OCI-LY1 (cell line): Measurements from ENCODE around the gene CIZ1.

ENCODE experiments used
- H2AFZ ChIP-seq: fragments of 200-600 bp; sonication (generic), shearing (Covaris generic); 2 replicates; pipeline ENCODE4 v1.6.0; 2014; ENCODE audit warnings: antibody characterized with exemption, mild to moderate bottlenecking, low read length
- H3F3A ChIP-seq: fragments of 200-600 bp; sonication (generic), shearing (Covaris generic); 2 replicates; pipeline ENCODE4 v1.6.0; 2014; ENCODE audit warnings: mild to moderate bottlenecking, antibody characterized with exemption, low read length, moderate library complexity; ENCODE audit not compliant: insufficient read depth
- H3K27ac ChIP-seq: fragments of 200-600 bp; sonication (generic); 2 replicates; pipeline ENCODE4 v1.5.1; 2014; ENCODE audit warnings: low read length, mixed run types, mild to moderate bottlenecking, low read depth; ENCODE audit not compliant: poor library complexity, severe bottlenecking
- H3K27me3 ChIP-seq: fragments of 200-600 bp; sonication (generic); 2 replicates; pipeline ENCODE4 v1.6.0; 2014; ENCODE audit warnings: antibody characterized with exemption, mild to moderate bottlenecking, low read length, moderate library complexity; ENCODE audit not compliant: insufficient read depth
- H3K36me3 ChIP-seq: fragments of 200-600 bp; sonication (generic); 2 replicates; pipeline ENCODE4 v1.6.1; 2014; ENCODE audit warnings: mild to moderate bottlenecking, antibody characterized with exemption, low read length, moderate library complexity, mixed read lengths; ENCODE audit not compliant: insufficient read depth
- H3K4me1 ChIP-seq: fragments of 200-600 bp; sonication (generic); 2 replicates; pipeline ENCODE4 v1.5.1; 2014; ENCODE audit warnings: mild to moderate bottlenecking, low read length, moderate library complexity; ENCODE audit not compliant: insufficient read depth, severe bottlenecking
- H3K4me2 ChIP-seq: fragments of 200-600 bp; sonication (generic), shearing (Covaris generic); 2 replicates; pipeline ENCODE4 v1.6.1; 2014; ENCODE audit warnings: low read length
- H3K4me3 ChIP-seq: fragments of 200-600 bp; sonication (generic); 2 replicates; pipeline ENCODE4 v1.5.1; 2014; ENCODE audit warnings: low read length, low read depth, mild to moderate bottlenecking, mixed read lengths; ENCODE audit not compliant: poor library complexity, severe bottlenecking
- H3K79me2 ChIP-seq: fragments of 200-600 bp; shearing (Covaris generic); 2 replicates; pipeline ENCODE4 v1.6.1; 2016; ENCODE audit warnings: mixed run types, low read length, mixed read lengths; ENCODE audit not compliant: insufficient read depth
- H3K9ac ChIP-seq: fragments of 200-600 bp; sonication (generic), shearing (Covaris generic); 2 replicates; pipeline ENCODE4 v1.6.1; 2014; ENCODE audit warnings: mild to moderate bottlenecking, low read length, mixed read lengths
- H3K9me2 ChIP-seq: fragments of 200-600 bp; sonication (generic), shearing (Covaris generic); 2 replicates; pipeline ENCODE4 v1.6.1; 2014; ENCODE audit warnings: low read depth, mild to moderate bottlenecking, low read length, mixed read lengths
- H3K9me3 ChIP-seq: fragments of 200-600 bp; shearing (Covaris generic); 2 replicates; pipeline ENCODE4 v1.6.1; 2014; ENCODE audit warnings: low read length, mixed read lengths
- H4K20me1 ChIP-seq: fragments of 200-600 bp; sonication (generic), shearing (Covaris generic); 2 replicates; pipeline ENCODE4 v1.6.0; 2016; ENCODE audit warnings: mild to moderate bottlenecking, low read length; ENCODE audit not compliant: insufficient read depth
- EZH2 ChIP-seq: fragments of 200-600 bp; sonication (generic), shearing (Covaris generic); IDR thresholded peaks from 2 replicates; pipeline ENCODE4 v1.8.0; 2017; ENCODE audit warnings: borderline replicate concordance, mixed run types, mild to moderate bottlenecking, antibody characterized with exemption, low read length, moderate library complexity, mixed read lengths
- TF ChIP-seq, protein P1 (sequence below): fragments of 200-600 bp; sonication (generic), shearing (Covaris generic); IDR thresholded peaks from 2 replicates; pipeline ENCODE4 v1.5.1; 2017; ENCODE audit warnings: mild to moderate bottlenecking, antibody characterized with exemption, low read length, moderate library complexity, mixed read lengths

The CIZ1 gene

DNA sequence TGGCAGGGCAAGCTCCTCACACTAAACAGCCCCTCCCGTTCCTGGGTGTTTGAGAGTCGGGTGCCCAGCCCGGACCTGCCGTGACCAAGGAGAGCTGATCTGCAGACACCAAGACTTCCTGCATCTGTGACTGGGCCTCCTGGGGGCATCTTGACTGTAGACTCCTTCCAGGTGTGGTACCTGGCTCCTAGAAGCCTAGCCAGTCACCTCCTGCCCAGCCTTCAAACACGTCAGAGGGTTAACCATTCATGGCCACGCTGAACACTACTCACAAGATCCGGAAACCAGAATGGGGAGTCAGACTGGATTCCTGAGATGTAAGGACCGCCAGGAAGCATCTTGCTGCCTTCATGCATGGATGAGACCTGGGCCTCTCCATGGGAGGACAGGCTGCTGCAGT is 45.8 kb downstream of the CIZ1 start:
- H4K20me1 ChIP-seq: no peaks in the 10 kb centered on the region
- no peak overlapping the region for H3K9ac ChIP-seq
- H3K79me2 ChIP-seq: no peaks in the 10 kb centered on the region
- H3K27ac ChIP-seq: no peak overlapping the region
- H3K4me1 ChIP-seq: no peaks in the 10 kb centered on the region
- H3K4me2 ChIP-seq: no peak overlapping the region
- H3F3A ChIP-seq: no peaks in the 10 kb centered on the region
- H3K27me3 ChIP-seq: no peaks in the 10 kb centered on the region; the same call in none of the 2 replicates
- H3K9me2 ChIP-seq: no peaks in the 10 kb centered on the region
- H3K9me3 ChIP-seq: no peaks in the 10 kb centered on the region
- no peaks in the 10 kb centered on the region for H3K36me3 ChIP-seq
- H2AFZ ChIP-seq: no peak overlapping the region
- TF ChIP-seq EZH2: no peak
- TF ChIP-seq, protein P1, sequence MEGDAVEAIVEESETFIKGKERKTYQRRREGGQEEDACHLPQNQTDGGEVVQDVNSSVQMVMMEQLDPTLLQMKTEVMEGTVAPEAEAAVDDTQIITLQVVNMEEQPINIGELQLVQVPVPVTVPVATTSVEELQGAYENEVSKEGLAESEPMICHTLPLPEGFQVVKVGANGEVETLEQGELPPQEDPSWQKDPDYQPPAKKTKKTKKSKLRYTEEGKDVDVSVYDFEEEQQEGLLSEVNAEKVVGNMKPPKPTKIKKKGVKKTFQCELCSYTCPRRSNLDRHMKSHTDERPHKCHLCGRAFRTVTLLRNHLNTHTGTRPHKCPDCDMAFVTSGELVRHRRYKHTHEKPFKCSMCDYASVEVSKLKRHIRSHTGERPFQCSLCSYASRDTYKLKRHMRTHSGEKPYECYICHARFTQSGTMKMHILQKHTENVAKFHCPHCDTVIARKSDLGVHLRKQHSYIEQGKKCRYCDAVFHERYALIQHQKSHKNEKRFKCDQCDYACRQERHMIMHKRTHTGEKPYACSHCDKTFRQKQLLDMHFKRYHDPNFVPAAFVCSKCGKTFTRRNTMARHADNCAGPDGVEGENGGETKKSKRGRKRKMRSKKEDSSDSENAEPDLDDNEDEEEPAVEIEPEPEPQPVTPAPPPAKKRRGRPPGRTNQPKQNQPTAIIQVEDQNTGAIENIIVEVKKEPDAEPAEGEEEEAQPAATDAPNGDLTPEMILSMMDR: no peak
- no peak overlapping the region for H3K4me3 ChIP-seq

DNA sequence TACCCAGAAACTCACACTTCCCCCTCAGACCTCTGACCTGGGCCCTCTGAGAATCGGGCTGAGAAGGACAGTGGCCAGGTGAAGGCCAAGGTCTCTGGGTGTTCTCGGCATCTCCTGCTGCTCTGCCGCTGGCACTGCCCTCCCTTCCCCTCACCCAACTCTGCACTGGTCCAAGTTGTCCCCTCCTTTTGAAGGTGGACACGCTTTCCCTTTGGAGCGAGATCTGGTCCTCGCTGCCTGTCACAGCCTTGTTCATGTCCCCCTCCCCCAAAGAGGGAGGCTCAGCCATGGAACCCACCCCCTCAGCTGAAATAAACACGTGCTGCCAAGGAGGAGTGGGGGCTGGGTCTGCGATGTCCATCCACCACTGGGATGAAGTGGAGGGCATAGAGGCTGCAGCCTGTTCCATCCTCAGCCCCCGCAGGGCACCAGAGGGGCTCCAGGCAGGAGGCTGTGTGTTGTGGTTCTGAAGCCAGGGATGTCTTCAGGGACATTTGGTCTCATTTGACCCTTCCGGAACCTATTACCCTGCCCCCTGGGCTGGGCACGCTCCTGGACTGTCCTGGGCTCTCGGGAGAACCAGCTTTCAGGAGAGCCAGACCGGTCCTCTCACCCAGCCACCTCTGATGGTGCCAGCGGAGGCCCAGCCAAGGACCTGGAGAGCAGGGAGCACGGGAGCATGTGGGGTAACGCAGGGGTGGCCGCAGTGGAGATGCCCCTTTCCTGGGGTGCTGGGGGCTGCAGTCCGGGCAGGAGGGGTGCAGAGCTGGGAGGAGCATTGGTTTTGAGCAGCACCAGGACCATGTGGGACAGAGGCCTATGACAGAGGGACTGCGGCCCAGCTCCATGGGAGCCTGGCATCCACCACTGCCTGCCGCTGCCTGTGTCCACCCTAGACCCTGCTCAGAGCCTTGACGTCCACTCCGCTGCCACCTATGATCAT is 46.9 kb downstream of the CIZ1 start:
- H4K20me1 ChIP-seq: no peaks in the 10 kb centered on the region
- no peaks in the 10 kb centered on the region for H3F3A ChIP-seq
- H3K4me1 ChIP-seq: no peaks in the 10 kb centered on the region

DNA sequence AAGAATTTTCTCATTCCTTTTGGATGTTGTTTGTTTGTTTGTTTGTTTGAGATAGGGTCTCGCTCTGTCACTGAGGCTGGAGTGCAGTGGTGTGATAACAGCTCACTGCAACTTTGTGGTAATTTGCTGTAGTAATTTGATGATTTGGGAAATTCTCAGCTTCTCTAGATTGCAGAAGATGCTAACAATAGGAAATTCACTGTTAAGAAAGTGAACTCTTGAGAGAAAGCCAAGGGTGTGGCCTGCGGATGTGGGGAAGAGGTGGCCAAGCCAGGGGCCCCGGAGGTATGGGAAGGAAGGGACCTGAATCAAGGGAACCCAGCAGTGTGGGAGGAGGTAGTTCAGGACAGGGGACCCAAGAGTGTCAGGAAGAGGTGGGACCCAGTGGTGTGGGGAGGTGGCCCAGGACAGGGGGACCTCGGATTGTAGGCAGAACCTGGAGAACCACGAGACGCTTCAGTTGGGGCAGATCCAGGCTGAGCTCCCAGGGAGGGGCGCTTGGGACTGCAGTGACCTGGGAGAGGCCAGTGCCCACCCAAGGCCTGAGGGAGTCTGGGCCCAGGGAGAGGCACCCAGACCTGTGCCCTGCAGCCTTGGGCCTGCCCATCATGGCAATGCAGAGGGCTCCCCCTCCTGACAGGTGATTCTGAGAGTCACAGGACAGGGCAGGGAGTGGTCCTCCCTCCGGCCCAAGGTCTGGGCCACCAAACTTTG is 47.7 kb downstream of the CIZ1 start:
- no peak overlapping the region for H3K9ac ChIP-seq
- TF ChIP-seq, protein P1: no peak
- no peak for TF ChIP-seq EZH2
- H3K4me2 ChIP-seq: no peak overlapping the region

More for the DNA sequence above, 46.9 kb downstream of the CIZ1 start:
- H3K4me2 ChIP-seq: no peak overlapping the region
- no peaks in the 10 kb centered on the region for H3K9me3 ChIP-seq
- no peaks in the 10 kb centered on the region for H3K9me2 ChIP-seq
- no peak overlapping the region for H3K9ac ChIP-seq
- no peaks in the 10 kb centered on the region for H3K79me2 ChIP-seq
- TF ChIP-seq EZH2: no peak
- TF ChIP-seq, protein P1: no peak
- H3K36me3 ChIP-seq: no peaks in the 10 kb centered on the region
- H2AFZ ChIP-seq: no peak overlapping the region
- H3K27ac ChIP-seq: no peak overlapping the region
- no peaks in the 10 kb centered on the region; the same call in none of the 2 replicates for H3K27me3 ChIP-seq
- no peak overlapping the region for H3K4me3 ChIP-seq

More for the DNA sequence above, 47.7 kb downstream of the CIZ1 start:
- Histone ChIP-seq H3F3A (no peaks in the 10 kb centered on the region), H3K4me3 (no peak overlapping the region), H3K4me1 (no peaks in the 10 kb centered on the region), H3K27ac (no peak overlapping the region), H3K36me3 (no peaks in the 10 kb centered on the region), H3K9me3 (no peaks in the 10 kb centered on the region), H4K20me1 (no peaks in the 10 kb centered on the region), H2AFZ (no peak overlapping the region), H3K9me2 (no peaks in the 10 kb centered on the region), H3K79me2 (no peaks in the 10 kb centered on the region), H3K27me3 (no peaks in the 10 kb centered on the region; the same call in none of the 2 replicates)
